NCI-H1930 (cell line): ENCODE data around the gene AKR7A2.
A peak's percentile ranks its signal among the peaks of the same experiment; 100 is the strongest.

Source experiments
- DNase-seq, 2 experiments: peaks; one replicate each; lab custom pipeline; 2025; lab: John Stamatoyannopoulos, UW

AKR7A2 gene

GRCh38 chr1:19343617-19344350 is 31.8 kb upstream of the AKR7A2 start:
- DNase-seq, result no peak

- no peak for DNase-seq
Observed at GRCh38 chr1:19342894-19343616, 31.1 kb upstream of the AKR7A2 start.

GRCh38 chr1:19342062-19342750 is 30.3 kb upstream of the AKR7A2 start:
- no peak for DNase-seq

GRCh38 chr1:19341201-19342061 is 29.5 kb upstream of the AKR7A2 start:
- DNase-seq, result peak in 1 of 2 experiments; percentile 45

- no peak for DNase-seq
Observed at GRCh38 chr1:19340387-19340937, 28.5 kb upstream of the AKR7A2 start.

GRCh38 chr1:19339214-19339861 is 27.4 kb upstream of the AKR7A2 start:
- DNase-seq, result no peak

GRCh38 chr1:19338323-19338762 is 26.4 kb upstream of the AKR7A2 start:
- no peak for DNase-seq

- DNase-seq, result no peak
Observed at GRCh38 chr1:19337289-19337688, 25.3 kb upstream of the AKR7A2 start.

- DNase-seq, result no peak
Observed at GRCh38 chr1:19336543-19336942, 24.6 kb upstream of the AKR7A2 start.

- no peak for DNase-seq
Observed at GRCh38 chr1:19333587-19334354, 21.8 kb upstream of the AKR7A2 start.

GRCh38 chr1:19332832-19333231 is 20.9 kb upstream of the AKR7A2 start:
- DNase-seq, result no peak

- DNase-seq, result no peak
Observed at GRCh38 chr1:19331262-19331878, 19.4 kb upstream of the AKR7A2 start.

- no peak for DNase-seq
Observed at GRCh38 chr1:19330449-19331135, 18.6 kb upstream of the AKR7A2 start.

- DNase-seq, result no peak
Observed at GRCh38 chr1:19329611-19330010, 17.7 kb upstream of the AKR7A2 start.

GRCh38 chr1:19329188-19329587 is 17.2 kb upstream of the AKR7A2 start:
- no peak for DNase-seq

- DNase-seq, result no peak
Observed at GRCh38 chr1:19328486-19328885, 16.5 kb upstream of the AKR7A2 start.

GRCh38 chr1:19327736-19328135 is 15.8 kb upstream of the AKR7A2 start:
- no peak for DNase-seq

GRCh38 chr1:19327301-19327700 is 15.4 kb upstream of the AKR7A2 start:
- DNase-seq, result no peak

- DNase-seq, result no peak
Observed at GRCh38 chr1:19326748-19327065, 14.8 kb upstream of the AKR7A2 start.
